GM21786 (cell line): Measurements from ENCODE around the gene PSAP.

ENCODE experiments used
- ATAC-seq: cut with Tn5 transposase; IDR thresholded peaks from one replicate; pipeline ENCODE4 v1.9.1; 2021; ENCODE audit not compliant: unreplicated experiment

Gene PSAP

GRCh38 chr10:71789871-71790270 lies 61.2 kb downstream of the PSAP start:
- ATAC-seq: no peak

DNA sequence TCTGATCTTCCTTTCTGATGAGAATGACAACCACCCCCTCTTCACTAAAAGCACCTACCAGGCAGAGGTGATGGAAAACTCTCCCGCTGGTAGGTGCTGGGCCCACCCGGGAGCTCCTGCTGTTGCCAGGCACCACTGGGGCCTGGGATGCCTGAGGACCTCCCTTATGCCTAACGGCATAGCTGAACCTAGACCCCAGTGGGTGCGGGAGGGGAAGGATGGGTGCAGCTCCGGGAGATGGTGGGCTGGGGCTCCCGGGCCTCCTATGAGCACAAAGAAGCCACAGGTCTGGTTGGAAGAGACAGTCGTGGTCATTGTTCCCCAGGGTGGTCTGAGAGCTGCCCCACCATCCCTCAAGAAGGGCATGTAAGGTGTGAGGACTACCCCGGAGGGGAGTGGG lies 62.1 kb downstream of the PSAP start:
- no peak for ATAC-seq

DNA sequence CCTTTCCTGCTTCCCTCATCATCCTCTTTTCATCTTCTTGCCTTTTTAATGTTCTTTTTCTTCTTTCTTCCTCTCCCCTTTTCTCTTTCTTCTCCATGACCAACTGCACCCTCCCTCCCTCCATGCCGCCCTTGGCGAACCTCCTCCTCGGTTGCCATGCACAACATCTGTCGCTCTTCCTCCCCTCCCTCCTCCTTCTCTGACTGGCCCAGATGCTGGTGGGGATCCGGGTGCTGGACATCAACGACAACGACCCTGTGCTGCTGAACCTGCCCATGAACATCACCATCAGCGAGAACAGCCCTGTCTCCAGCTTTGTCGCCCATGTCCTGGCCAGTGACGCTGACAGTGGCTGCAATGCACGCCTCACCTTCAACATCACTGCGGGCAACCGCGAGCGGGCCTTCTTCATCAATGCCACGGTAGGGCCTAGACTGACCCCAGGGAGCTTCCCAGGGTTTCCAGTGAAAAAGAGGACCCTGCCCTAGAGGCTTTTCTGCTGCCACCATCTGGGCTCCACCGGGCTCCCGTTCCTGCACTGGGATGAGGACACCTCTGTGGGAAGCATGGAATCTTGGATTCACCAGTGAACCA lies 66.3 kb downstream of the PSAP start:
- no peak for ATAC-seq

GRCh38 chr10:71783917-71784678 lies 67.0 kb downstream of the PSAP start:
- no peak for ATAC-seq

GRCh38 chr10:71782917-71783490 lies 68.0 kb downstream of the PSAP start:
- no peak for ATAC-seq

- no peak for ATAC-seq
Observed at GRCh38 chr10:71782221-71782916, 68.7 kb downstream of the PSAP start.

DNA sequence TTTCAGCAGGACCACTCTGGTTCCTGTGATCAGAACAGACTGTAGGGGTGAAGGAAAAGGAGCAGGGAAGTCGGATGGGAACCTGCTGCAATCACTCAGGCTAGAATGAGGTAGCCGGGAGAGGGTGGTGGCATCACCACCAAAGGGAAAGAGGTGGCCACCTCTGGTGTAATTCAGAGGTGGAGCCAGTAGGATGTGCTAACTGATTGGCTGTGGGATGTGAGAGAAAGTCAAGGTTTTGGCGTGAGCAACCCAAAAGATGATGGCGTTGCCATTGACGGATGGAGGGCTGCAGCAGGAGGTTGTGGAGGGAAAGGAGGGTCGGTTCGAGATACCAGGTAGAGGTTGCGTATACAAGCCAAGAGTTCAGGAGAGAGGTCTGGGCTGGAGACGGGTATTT lies 70.3 kb downstream of the PSAP start:
- ATAC-seq: no peak

- ATAC-seq: no peak
Observed at GRCh38 chr10:71780156-71780555, 70.9 kb downstream of the PSAP start.

DNA sequence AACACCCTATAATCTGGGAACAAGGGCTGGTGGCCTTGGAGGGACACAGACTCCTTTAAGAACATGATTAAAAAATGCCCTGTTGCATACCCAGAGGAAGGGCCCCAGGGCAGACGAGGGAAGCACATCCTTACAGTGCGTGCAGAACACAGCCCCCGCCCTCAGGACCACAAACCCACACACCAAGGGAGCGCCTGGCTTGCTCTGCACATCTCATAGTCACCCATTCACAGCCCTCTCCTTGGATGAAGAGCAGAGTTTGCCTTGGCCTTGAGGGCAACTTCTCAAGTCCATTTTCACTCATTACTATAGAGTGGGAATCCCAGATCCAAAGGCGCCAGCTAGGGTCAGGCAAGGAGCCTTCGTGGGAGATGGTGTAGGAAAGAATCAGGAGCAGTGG lies 71.4 kb downstream of the PSAP start:
- ATAC-seq: no peak

DNA sequence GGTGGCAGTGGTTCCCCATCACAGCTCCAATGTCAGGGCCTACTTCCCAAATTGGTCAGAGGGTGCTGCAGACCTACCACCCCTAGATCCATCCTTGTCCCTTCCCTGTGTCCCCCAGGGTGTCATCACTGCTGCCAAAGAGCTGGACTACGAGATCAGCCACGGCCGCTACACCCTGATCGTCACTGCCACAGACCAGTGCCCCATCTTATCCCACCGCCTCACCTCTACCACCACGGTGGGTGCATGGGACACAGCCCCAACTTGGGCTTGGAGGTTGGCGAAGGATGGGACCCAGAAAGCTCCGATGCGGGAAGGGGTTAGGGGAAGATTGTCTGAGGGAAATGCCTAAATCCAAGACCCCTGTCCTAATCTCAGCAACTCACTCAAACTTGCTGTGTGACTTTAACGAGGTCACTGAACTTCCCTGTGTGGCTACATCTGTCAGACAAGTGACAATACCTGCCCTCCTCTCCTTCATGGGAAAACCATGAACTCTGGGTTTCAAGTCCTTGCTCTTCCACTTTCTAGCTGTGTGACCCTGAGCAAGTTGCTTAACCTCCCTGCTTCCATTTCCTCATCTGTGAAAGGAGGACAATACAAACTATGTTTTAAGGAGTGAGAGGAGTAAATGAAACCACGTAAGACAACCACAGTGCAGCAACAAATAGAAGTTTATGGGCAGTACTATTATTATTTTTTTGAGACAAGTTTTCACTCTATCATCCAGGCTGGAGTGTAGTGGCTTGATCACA lies 72.8 kb downstream of the PSAP start:
- no peak for ATAC-seq

DNA sequence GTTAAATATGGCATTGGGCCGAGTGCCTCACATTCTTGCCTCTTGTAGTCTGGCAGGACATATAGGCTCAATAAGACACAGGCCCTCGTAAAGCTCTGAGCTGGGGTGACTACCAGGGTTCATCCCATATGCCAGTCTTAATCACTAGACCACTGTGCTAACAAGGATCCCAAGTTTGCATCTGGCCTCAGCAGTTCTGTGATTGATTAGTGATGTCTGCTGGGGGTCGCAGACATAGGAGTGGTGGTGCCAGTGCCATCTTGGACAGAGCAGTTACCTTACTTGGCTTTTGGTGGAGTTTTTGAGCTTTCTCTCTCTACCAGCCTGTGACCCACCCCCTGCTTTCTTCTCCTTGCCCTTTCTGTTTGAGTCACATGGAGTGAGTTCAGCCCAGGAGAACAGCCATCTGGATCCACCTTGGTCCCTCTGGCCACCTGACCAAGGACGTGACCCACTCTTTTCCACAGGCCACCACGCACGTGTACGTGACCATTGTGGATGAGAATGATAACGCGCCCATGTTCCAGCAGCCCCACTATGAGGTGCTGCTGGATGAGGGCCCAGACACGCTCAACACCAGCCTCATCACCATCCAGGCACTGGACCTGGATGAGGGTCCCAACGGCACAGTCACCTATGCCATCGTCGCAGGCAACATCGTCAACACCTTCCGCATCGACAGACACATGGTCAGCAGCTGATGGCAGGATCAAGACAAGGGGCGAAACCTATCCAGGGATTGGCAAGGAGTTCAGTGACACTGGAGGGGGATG lies 73.7 kb downstream of the PSAP start:
- no peak for ATAC-seq

DNA sequence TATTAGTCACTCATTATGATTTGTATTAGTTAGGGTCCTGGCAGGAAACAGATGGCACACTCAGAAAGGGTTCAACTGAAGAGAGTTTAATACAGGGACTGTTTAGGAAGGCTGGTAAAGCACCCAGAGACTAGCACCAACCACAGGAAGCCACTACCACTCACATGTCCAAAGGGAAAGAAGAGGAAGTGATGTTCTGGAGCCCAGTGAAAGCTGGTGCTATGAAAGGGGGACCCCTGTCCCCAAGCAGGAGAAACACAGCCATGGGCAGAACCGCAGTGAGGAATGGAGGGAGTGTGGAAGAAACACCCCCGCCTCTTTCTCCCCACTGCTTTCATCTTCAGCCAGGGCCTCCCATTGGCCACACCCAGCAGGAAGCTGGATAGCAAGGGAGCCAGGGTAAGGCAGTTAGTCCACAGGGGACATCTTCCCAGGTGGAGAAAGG lies 74.5 kb downstream of the PSAP start:
- ATAC-seq: no peak

GRCh38 chr10:71774916-71775702 lies 75.9 kb downstream of the PSAP start:
- no peak for ATAC-seq

- ATAC-seq: peak; percentile 36
Observed at GRCh38 chr10:71773221-71773971, 77.7 kb downstream of the PSAP start, which contains the start of gene VSIR. Gene VSIR, minus strand, starts transcription at chr10:71773520. Its CDS starts 81 bp downstream, at chr10:71773439.

GRCh38 chr10:71772832-71773220 lies 78.2 kb downstream of the PSAP start:
- ATAC-seq: no peak

DNA sequence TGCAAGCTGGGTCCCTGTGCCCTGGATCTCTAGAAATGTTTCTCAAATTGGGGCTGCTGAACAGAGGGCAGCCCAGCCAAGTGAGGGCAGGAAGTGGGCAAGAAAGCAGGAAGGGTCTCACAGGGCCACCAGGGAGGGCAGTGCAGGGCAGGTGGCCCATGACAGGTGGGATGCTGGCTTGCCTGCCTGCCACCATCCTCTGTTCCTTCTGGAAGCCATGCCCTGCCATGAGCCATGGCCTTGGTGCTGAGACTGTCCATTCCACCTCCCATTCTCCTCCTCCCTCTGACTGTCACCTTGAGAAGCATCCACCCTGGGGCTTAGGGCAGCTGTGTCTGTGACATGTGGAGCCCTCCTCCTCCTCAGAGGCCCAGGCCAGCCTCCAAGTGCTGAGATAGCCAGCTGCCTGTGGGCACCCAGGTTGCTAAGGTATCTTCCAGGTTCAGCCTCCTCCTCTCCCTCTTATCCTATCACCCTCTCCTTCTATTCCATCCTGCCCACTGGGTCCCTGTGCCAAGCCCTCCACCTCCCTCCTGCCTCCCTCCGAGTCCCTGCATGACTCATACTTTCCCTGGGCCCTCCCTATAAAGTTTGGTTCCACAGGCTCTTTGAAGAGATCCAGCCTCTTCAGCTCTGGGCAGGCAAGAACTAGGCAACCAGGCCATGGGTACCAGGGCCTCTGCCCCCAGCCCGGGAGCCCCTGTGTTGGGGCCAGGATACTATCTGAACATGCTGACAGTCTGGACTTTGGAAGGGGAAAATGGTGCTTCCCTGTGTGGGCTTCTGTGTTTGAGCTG lies 79.0 kb downstream of the PSAP start:
- no peak for ATAC-seq

DNA sequence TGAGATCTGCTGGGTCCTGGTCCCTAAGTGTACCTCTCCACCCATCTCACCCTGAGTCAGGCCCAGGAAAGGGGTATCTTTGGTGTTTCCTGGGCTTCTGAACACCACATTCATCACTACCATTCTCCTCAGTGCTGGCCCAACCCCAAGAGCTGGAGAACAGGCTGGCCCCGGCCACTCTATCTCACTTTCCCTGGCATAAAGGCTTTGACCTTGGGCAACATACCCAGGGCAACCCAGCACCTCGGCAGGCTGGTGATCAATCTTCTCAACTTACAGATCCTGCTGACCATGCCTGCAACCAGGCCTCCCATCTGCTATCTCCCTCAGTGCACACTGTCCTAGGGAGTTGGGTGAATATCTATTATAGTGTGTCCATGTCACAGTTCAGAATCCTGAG lies 79.8 kb downstream of the PSAP start:
- no peak for ATAC-seq

DNA sequence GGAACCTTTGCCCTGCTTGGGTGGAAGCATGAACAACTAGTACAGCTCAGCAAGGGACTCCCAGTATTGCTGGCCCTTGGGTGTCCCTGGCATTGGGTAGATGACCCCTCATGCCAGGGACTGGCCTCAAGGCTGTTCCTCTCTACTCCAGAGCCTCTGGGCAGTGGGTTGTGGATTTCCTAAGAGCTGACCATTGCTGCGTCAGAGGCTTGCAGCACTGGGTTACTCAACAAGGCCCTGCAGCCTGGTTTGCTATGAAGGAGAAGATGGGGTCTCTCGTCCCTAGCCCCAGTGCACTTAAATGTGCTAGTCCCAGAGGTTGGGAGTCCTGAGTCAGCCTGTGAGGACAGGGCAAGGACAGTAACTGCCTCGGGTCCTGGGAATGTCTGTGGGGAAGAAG lies 80.3 kb downstream of the PSAP start:
- ATAC-seq: no peak
